GM21619 (cell line): ENCODE results near the gene OR4K15.
"Not testable (repeated sequence)": the region's sequence is repeated elsewhere in the genome, so short reads cannot be mapped to it uniquely, and the experiment has no call there.

ENCODE experiments used
- ATAC-seq: cut with Tn5 transposase; IDR thresholded peaks from one replicate; pipeline ENCODE4 v1.9.1; 2021; ENCODE audit not compliant: unreplicated experiment

Gene OR4K15, protein sequence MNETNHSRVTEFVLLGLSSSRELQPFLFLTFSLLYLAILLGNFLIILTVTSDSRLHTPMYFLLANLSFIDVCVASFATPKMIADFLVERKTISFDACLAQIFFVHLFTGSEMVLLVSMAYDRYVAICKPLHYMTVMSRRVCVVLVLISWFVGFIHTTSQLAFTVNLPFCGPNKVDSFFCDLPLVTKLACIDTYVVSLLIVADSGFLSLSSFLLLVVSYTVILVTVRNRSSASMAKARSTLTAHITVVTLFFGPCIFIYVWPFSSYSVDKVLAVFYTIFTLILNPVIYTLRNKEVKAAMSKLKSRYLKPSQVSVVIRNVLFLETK

DNA sequence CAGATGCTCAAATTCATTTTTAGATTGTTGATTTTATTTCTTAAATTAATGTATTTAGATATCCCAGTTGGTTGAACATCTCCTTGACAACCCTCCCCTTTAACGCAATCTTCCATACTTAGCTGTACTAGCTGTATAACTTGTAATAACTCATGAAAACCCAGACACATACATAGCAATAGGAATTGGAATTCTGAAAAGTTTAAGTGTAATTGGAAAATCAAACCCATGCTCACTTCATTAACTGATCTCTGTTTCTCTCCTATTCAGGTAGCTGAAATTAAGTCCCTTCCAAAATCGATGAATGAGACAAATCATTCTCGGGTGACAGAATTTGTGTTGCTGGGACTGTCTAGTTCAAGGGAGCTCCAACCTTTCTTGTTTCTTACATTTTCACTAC lies at the start of gene OR4K15:
Gene OR4K15 (plus strand): TSS at position 301 of the 400 bp plus-strand sequence. CDS start 0 bp downstream, at position 301.
- ATAC-seq = no peak

DNA sequence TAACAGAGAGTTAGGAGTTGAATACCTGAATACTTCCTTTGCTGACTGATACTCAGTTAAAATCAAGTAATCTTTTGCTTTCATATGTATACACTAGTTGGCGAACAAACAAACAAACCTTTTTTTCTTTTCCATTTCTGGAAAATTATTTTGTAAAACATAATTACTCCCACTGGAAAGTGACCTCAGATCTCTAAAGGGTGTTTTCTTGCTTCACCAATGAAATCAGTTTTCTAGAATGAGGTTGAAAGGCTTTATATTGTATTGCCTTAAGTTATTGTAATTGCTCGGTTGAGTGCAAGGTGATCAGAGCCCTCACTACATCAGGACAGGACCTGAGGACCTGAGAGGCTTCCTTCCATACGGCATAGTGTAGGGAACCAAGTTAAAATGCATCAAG lies 44.8 kb upstream of the OR4K15 start, which contains the start of gene OR4K1:
Gene OR4K1 (plus strand): TSS at position 301 of the 400 bp plus-strand sequence. CDS start 4,750 bp downstream, outside the sequence.
- ATAC-seq = no peak

DNA sequence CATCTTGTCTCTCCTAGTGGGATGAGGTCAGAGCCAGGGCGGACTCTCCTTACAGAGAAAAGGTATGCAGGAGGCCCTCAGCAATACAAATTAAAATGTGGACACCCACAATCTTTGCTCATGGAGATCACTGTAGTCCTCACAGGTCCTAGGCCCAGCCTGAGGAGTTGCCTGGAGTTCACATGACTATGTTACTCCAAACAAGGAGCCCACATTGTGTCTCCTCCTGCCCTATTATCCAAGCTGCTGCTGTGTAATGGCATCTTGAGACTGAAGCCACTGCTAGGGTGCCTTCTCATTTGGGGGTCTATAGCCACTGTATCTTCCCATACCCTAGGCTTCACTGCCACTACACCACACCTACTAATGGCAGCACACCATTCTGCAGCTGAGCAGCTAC lies 33.7 kb upstream of the OR4K15 start:
- no peak for ATAC-seq

DNA sequence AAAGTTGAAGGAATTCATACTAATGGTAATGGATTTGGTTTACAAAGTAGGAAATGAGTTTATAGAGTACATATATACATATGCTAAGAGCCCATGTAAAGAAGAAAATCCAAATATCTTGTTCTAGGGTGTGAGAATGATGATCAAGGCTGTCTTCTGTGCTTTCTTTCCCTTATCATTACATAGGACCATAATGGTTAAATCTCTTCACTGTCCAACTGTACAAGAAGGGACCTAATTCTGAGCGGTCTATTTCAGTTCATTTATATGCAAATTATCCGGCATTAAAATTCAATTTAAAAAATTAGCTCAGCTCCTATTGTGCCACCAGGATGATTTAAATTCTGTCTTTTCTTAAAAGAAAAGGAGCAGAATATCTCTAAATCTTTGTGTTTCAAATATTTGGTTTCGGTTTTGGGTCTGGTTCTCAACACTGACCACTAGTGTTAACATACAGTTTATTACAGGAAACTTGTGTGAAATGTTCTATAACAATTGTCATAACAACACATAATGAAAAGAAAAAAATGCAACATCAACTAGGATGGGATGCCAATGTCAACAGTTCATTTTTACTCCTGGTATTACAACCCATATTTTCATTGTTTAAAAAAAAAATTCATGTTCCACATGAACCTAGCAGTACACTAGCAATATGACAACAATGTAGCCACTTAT lies 27.8 kb upstream of the OR4K15 start:
- no peak for ATAC-seq

DNA sequence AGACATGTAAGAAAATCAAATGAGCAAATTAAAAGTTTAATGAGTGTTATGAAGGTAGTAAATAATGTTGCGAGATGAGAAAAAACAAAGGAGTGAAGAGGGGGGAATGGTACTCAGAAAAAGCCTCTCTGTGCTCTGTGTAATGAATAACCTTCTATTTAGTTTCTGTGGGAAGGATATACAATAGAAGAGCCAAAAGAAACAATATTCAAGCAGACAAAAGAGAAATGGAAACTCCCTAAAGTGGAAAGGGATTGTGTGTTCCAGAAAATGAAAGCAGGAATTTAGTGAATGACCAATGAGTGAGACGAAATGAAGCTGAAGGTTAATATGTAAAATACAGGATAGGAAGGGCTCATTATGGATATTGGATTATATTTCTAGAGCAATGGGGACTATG lies 26.2 kb upstream of the OR4K15 start:
- ATAC-seq = no peak

DNA sequence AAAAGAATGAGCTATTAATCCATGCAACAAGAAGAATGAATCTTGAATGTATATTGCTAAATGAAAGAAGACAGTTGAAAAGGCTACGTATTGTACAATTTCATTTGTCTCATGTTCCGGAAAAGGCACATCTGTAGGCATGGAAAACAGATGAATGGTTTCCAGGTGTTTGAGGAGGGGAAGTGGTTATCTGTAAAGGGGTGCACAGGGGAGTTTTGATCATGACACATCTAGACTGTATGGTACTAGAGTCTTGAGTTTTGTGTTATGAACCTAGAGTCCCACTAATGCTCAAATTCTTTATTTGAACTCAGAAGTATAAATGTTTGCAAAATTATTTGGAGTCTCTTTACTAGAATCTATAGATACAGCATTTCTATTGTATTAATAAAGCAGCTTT lies 5.7 kb upstream of the OR4K15 start:
- not testable (repeated sequence) for ATAC-seq

DNA sequence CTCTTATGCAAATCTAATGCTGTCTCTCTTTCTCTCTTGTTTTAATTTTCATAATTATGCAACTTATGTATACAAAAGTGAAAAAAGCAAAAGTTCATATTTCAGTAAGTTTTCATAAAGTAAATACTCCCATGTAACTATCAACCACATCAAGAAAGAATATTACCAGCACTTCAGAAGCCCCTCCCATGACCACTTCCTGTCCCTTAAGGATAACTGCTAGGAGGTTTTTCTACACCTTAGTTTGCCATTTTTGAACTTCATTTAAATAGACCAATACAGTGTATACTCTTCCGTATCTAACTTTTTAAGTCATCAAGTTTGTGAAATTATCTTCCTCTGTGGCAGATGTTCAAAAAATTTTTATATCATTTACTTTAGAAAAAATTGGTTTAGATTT lies 547 bp upstream of the OR4K15 start:
- no peak for ATAC-seq

DNA sequence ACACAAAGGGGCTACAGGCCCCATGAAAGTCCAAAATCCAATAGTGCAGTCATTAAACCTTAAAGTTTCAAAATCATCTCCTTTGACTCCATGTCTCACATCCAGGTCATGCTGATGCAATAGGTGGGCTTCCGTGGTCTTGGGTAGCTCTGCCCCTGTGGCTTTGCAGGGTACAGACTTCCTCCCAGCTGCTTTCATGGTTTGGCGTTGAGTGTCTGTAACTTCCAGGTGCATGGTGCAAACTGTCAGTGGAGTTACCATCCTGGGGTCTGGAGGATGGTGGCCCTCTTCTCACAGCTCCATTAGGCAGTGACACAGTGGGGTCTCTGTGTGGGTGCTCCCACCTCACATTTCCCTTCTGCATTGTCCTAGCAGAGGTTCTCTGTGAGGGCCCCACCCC lies 18.0 kb downstream of the OR4K15 start:
- ATAC-seq = no peak

DNA sequence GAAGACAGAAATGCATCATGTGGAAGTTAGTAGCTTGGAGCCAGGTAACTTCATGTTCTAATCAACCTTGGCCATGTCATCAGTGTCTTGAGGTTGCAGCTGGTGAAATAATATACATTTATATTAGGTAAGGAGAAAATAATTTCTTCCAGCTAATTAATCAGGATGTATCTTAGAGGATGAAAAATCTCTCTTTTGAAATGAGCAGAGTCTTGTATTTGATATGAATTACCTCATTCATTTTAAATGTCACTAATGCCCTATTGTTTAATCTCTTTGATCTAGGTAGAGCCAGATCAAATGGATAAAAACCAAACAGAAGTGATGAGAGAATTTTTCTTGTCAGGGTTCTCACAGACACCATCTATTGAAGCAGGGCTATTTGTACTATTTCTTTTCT lies 26.5 kb downstream of the OR4K15 start, which contains the start of gene OR4Q2:
Gene OR4Q2 (plus strand): TSS at position 301 of the 400 bp plus-strand sequence.
- ATAC-seq = no peak

DNA sequence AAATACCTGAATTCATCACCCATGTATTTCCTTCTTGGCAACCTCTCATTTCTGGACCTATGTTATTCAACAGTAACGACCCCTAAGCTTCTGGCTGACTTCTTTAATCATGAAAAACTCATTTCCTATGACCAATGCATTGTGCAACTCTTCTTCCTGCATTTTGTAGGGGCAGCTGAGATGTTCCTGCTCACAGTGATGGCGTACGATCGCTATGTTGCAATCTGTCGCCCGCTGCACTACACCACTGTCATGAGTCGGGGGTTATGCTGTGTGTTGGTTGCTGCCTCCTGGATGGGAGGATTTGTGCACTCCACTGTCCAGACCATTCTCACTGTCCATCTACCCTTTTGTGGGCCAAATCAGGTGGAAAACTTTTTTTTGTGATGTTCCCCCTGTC lies 26.9 kb downstream of the OR4K15 start:
- no peak for ATAC-seq

DNA sequence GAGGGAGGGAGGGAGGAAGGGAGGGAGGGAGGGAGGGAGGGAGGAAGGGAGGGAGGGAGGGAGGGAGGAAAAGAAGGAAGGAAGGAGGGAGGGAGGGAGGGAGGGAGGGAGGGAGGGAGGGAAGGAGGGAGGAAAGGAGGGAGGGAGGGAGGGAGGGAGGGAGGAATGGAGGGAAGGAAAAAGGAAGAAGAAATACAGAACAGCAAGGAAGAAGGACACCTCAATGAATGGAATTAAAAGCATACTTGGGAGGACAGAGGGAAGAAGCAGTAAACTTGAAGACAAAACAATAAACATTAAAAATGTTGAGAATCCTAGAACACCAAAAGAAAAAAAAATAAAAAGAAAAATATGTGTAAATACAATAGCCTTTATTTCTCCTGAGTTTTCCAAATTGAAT lies 32.8 kb downstream of the OR4K15 start:
- no peak for ATAC-seq

DNA sequence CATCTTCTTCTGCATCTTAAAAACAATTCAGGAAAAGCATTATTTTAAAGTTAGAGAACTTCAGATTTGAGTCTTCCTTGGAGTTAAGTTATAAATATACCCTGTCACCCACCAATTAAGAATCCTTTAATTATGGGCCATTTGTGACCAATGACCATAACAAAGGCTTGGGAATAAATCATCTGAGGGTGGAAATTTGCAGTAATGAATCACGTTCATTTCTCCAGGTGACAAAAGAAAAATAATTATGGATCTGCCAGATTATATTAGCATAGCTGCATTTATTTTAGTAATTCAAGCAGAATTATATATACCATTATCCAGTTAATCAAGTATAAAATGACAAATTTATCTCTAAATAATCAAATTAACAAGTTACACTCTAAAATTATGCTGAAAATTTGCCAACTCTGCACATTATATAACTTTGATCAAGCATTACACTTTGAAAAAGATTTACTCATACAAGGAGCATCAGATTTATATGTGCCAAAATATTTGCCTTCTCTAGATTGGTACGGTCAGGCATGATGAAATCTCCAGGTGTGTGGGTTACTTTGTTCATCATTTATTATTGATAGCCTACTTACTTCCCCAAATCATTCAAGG lies 44.0 kb downstream of the OR4K15 start, which contains the start of gene OR4K14:
Gene OR4K14 (minus strand): TSS at position 51 of the 609 bp plus-strand sequence. CDS start 4,114 bp downstream, outside the sequence.
- ATAC-seq = no peak
